A549 (cell line): ENCODE measurements around the gene SLCO3A1. TPM values are rescaled to one million over a fixed set of nuclear protein-coding genes. Genes with fewer than 3 reads are reported as not detected.

Source experiments
- ATAC-seq, 2 experiments: fragments of 200-7000 bp in 1 of 2; fragments of >200 bp in 1 of 2; cut with Nextera tagmentation in 1 of 2; cut with Tn5 transposase in 1 of 2; 3 replicates each; pipeline versions ENCODE4 v1.8.0 to v1.9.1; 2018 to 2020; ENCODE audit warnings: mild to moderate bottlenecking in 1 of 2, moderate library complexity in 1 of 2
- CTCF ChIA-PET: fragments of 300-600 bp; sonication (Branson Sonifier 250); formaldehyde crosslinking; extraction: SDS; loops from one replicate; lab custom pipeline; 2021; ENCODE audit warnings: antibody characterized with exemption, inconsistent platforms; lab: Yijun Ruan, JAX
- POLR2A ChIA-PET: fragments of 350-600 bp; formaldehyde crosslinking; extraction: SDS; loops from one replicate; lab custom pipeline; 2021; ENCODE audit warnings: antibody characterized with exemption, inconsistent platforms; lab: Yijun Ruan, JAX
- DNase-seq, 2 experiments: peaks; one replicate each; pipeline versions ENCODE4 v3.0.0 to v3.0.0-alpha.2; 2011 to 2016; ENCODE audit warnings: low read depth in 1 of 2, low spot score in 1 of 2
- FAIRE-seq: peaks from 2 replicates; lab custom pipeline; 2011; peaks lifted over from hg19 to GRCh38; lab: Jason Lieb, UNC
- H3K27ac ChIP-seq, 2 experiments: fragments of >200 bp; sonication (Bioruptor Twin); formaldehyde crosslinking; 3 replicates each; pipeline ENCODE4 v1.5.1; 2016 to 2017
- H3K4me1 ChIP-seq: fragments of >200 bp; sonication (Bioruptor Twin); formaldehyde crosslinking; 3 replicates; pipeline ENCODE4 v1.6.1; 2016
- H3K4me2 ChIP-seq: fragments of >200 bp; sonication (Bioruptor Twin); formaldehyde crosslinking; 3 replicates; pipeline ENCODE4 v1.6.1; 2016
- H3K4me3 ChIP-seq: fragments of >200 bp; sonication (Bioruptor Twin); formaldehyde crosslinking; 3 replicates; pipeline ENCODE4 v1.5.1; 2016
- H3K9me3 ChIP-seq: fragments of >200 bp; sonication (Bioruptor Twin); formaldehyde crosslinking; 3 replicates; pipeline ENCODE4 v1.6.1; 2016
- CHD2 ChIP-seq: fragments of 150-350 bp; IDR thresholded peaks from 2 replicates; pipeline ENCODE4 v1.6.1; 2014; ENCODE audit warnings: low read length; ENCODE audit not compliant: partially characterized antibody
- EHMT2 ChIP-seq: fragments of 200-600 bp; sonication (generic); IDR thresholded peaks from 2 replicates; pipeline ENCODE4 v1.6.1; 2016; ENCODE audit warnings: antibody characterized with exemption, low read depth, mild to moderate bottlenecking, moderate library complexity
- EP300 ChIP-seq, 2 experiments: fragments of >200 bp; sonication (Bioruptor Twin); formaldehyde crosslinking; IDR thresholded peaks; 2 replicates in 1 of 2; 3 replicates in 1 of 2; pipeline ENCODE4 v1.6.1; 2016 to 2017
- ESRRA ChIP-seq: fragments of 150-350 bp; IDR thresholded peaks from 2 replicates; pipeline ENCODE4 v1.6.1; 2014; ENCODE audit warnings: mild to moderate bottlenecking, low read length, borderline replicate concordance
- FOXS1 ChIP-seq: fragments of 250-450 bp; sonication (Bioruptor Pico); IDR thresholded peaks from 2 replicates; pipeline ENCODE4 v1.5.0; 2020; ENCODE audit warnings: mild to moderate bottlenecking, moderate library complexity
- HOXA7 ChIP-seq: fragments of 250-450 bp; sonication (Bioruptor Pico); IDR thresholded peaks from 2 replicates; pipeline ENCODE4 v1.5.0; 2020; ENCODE audit warnings: mild to moderate bottlenecking, moderate library complexity
- HOXB13 ChIP-seq: fragments of 250-450 bp; sonication (Bioruptor Pico); IDR thresholded peaks from 2 replicates; pipeline ENCODE4 v1.5.0; 2020; ENCODE audit warnings: low read depth, mild to moderate bottlenecking, moderate library complexity
- JUN ChIP-seq, 2 experiments: fragments of >200 bp; sonication (Bioruptor Twin); formaldehyde crosslinking; IDR thresholded peaks; 2 replicates in 1 of 2; 3 replicates in 1 of 2; pipeline ENCODE4 v1.6.1; 2016 to 2017
- KDM1A ChIP-seq: fragments of 200-600 bp; sonication (generic); IDR thresholded peaks from 2 replicates; pipeline ENCODE4 v1.6.1; 2016; ENCODE audit warnings: low read depth, mild to moderate bottlenecking
- KDM5A ChIP-seq: fragments of 200-600 bp; sonication (generic); IDR thresholded peaks from 2 replicates; pipeline ENCODE4 v1.6.1; 2016; ENCODE audit warnings: antibody characterized with exemption, mild to moderate bottlenecking
- MAFK ChIP-seq: fragments of 450-650 bp; IDR thresholded peaks from 2 replicates; pipeline ENCODE4 v1.6.1; 2014; ENCODE audit not compliant: partially characterized antibody
- MYC ChIP-seq: IDR thresholded peaks from 2 replicates; pipeline ENCODE4 v1.6.1; 2012; ENCODE audit warnings: mild to moderate bottlenecking, inconsistent platforms, low read length, improper control_type of control experiment, borderline replicate concordance
- NFE2L2 ChIP-seq: fragments of 150-350 bp; conservative IDR thresholded peaks from 2 replicates; pipeline ENCODE4 v1.6.1; 2014; ENCODE audit warnings: low read length
- NPAS2 ChIP-seq: fragments of 250-450 bp; sonication (Bioruptor Pico); IDR thresholded peaks from 2 replicates; pipeline ENCODE4 v1.8.0; 2022; ENCODE audit warnings: mild to moderate bottlenecking, moderate library complexity, borderline replicate concordance
- NR3C1 ChIP-seq: fragments of >200 bp; sonication (Bioruptor Twin); formaldehyde crosslinking; IDR thresholded peaks from 3 replicates; pipeline ENCODE4 v1.6.1; 2017
- POLR2A ChIP-seq: IDR thresholded peaks from 2 replicates; pipeline ENCODE4 v1.6.1; 2012; ENCODE audit warnings: mild to moderate bottlenecking, low read length
- POLR2AphosphoS2 ChIP-seq: conservative IDR thresholded peaks from 2 replicates; pipeline ENCODE4 v1.6.1; 2012; ENCODE audit warnings: low read length, improper control_type of control experiment, inconsistent platforms
- RAD21 ChIP-seq, 2 experiments: fragments of >200 bp in 1 of 2; sonication (Bioruptor Twin) in 1 of 2; formaldehyde crosslinking in 1 of 2; IDR thresholded peaks in 1 of 2; conservative IDR thresholded peaks in 1 of 2; 2 replicates in 1 of 2; 3 replicates in 1 of 2; pipeline ENCODE4 v1.6.1; 2012 to 2018; ENCODE audit warnings: inconsistent platforms in 1 of 2
- RARB ChIP-seq: fragments of 250-450 bp; sonication (Bioruptor Pico); IDR thresholded peaks from 2 replicates; pipeline ENCODE4 v1.8.0; 2021; ENCODE audit warnings: mild to moderate bottlenecking, moderate library complexity
- RCOR1 ChIP-seq: fragments of 150-350 bp; IDR thresholded peaks from 2 replicates; pipeline ENCODE4 v1.6.1; 2014; ENCODE audit warnings: antibody characterized with exemption, low read length, low read depth
- ZC3H11A ChIP-seq: fragments of 450-650 bp; IDR thresholded peaks from 2 replicates; pipeline ENCODE4 v1.6.1; 2014; ENCODE audit warnings: antibody characterized with exemption, mild to moderate bottlenecking
- ZNF302 ChIP-seq: fragments of 250-450 bp; sonication (Bioruptor Pico); IDR thresholded peaks from 2 replicates; pipeline ENCODE4 v1.9.0; 2021; ENCODE audit warnings: inconsistent platforms, mild to moderate bottlenecking, moderate library complexity
- ZSCAN20 ChIP-seq: fragments of 250-450 bp; sonication (Bioruptor Pico); IDR thresholded peaks from 2 replicates; pipeline ENCODE4 v1.8.0; 2022; ENCODE audit warnings: mild to moderate bottlenecking, moderate library complexity
- WGBS: methylation state at CpG from one replicate; pipeline ENCODE4 v1.1.6; 2017; ENCODE audit errors: missing lambda C conversion rate; 5-methylcytosine and 5-hydroxymethylcytosine counted together
- polyA plus RNA-seq, 4 experiments: library from polyadenylated mRNA; depleted of rRNA in 3 of 4; stranded (reverse); fragments of >200 nt; fragmentation: RNase III in 1 of 4; extraction: RNeasy Plus Mini Kit Qiagen cat#74134 plus additional on column Dnase treatment in 1 of 4; gene quantifications; 2 replicates in 3 of 4; 3 replicates in 1 of 4; pipeline ENCODE4 v1.2.3, GENCODE V29; 2011 to 2017
- TF ChIP-seq, protein P1 (sequence below): fragments of >200 bp; sonication (Bioruptor Twin); formaldehyde crosslinking; IDR thresholded peaks from 2 replicates; pipeline ENCODE4 v1.6.1; 2016
- TF ChIP-seq, protein P2 (sequence below): IDR thresholded peaks from 2 replicates; pipeline ENCODE4 v1.6.1; 2012
- TF ChIP-seq, protein P3 (sequence below): fragments of 250-450 bp; sonication (Bioruptor Pico); IDR thresholded peaks from 2 replicates; pipeline ENCODE4 v1.5.0; 2020; ENCODE audit warnings: low read depth, mild to moderate bottlenecking, moderate library complexity
- TF ChIP-seq, protein P4 (sequence below): fragments of >200 bp; sonication (Bioruptor Twin); formaldehyde crosslinking; IDR thresholded peaks from 3 replicates; pipeline ENCODE4 v1.6.1; 2016
- TF ChIP-seq, protein P5 (sequence below): IDR thresholded peaks from 2 replicates; pipeline ENCODE4 v1.6.1; 2012; ENCODE audit warnings: low read depth, borderline replicate concordance

SLCO3A1 gene
- polyA plus RNA-seq, 2 of the 4 experiments (the other 2 are of a cell fraction): 16.8 to 17.0 TPM

DNA sequence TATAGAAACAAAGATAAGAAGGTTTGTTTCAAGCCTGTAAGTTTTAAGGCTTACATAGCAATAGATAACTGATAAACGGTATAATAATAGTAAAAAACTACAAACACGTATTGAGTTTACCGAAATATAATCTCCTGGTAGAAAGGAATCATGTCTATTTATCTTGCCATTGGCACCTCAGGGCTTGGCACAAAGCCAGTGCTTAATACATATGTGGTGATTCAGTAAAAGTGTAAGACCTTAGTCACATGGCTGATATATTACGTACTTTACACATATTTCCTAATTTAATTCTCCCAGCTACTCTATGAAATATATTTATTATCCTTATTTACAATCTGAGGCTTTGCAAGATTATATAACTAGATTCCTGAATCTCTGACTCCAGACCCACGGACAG, 32.0 kb upstream of the SLCO3A1 start:
- TF ChIP-seq NR3C1: no peak
- TF ChIP-seq KDM5A: no peak
- TF ChIP-seq ZSCAN20: no peak
- no peak for TF ChIP-seq NPAS2 (CRISPR knock-in tag)
- no peak for TF ChIP-seq MAFK
- no peak for TF ChIP-seq FOXS1
- no peak for TF ChIP-seq HOXB13
- TF ChIP-seq KDM1A: no peak
- TF ChIP-seq HOXA7 (CRISPR knock-in tag): no peak
- no peak for TF ChIP-seq ZNF302 (CRISPR knock-in tag)
- no peak for TF ChIP-seq POLR2A
- no peak for TF ChIP-seq NFE2L2
- no peak for TF ChIP-seq MYC
- TF ChIP-seq RARB (CRISPR knock-in tag): no peak
- TF ChIP-seq, protein P1, sequence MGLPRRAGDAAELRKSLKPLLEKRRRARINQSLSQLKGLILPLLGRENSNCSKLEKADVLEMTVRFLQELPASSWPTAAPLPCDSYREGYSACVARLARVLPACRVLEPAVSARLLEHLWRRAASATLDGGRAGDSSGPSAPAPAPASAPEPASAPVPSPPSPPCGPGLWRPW: no peak
- no peak for TF ChIP-seq CHD2
- TF ChIP-seq, protein P2, sequence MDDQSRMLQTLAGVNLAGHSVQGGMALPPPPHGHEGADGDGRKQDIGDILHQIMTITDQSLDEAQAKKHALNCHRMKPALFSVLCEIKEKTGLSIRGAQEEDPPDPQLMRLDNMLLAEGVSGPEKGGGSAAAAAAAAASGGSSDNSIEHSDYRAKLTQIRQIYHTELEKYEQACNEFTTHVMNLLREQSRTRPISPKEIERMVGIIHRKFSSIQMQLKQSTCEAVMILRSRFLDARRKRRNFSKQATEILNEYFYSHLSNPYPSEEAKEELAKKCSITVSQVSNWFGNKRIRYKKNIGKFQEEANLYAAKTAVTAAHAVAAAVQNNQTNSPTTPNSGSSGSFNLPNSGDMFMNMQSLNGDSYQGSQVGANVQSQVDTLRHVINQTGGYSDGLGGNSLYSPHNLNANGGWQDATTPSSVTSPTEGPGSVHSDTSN: no peak
- no peak for TF ChIP-seq RAD21 (conservative IDR thresholded peaks at IDR 0.05 in 1 of 2, IDR thresholded peaks at IDR 0.05 in 1 of 2)
- no peak for TF ChIP-seq POLR2AphosphoS2
- ChIA-PET CTCF (interaction anchor here (1.0 to 2.2 kb wide), 5 partner anchors 13 to 256 kb away, joined by 3 to 5 read pairs (median 5); partner anchors contain the start of gene SLCO3A1), POLR2A (no interaction called here)
- H3K4me2 ChIP-seq: no peak overlapping the region
- no peak for DNase-seq
- H3K4me3 ChIP-seq: no peak overlapping the region
- 11% methylated on average over 5 of the region's 5 CpGs for WGBS
- no peak for ATAC-seq
- no peaks in the 10 kb centered on the region for H3K9me3 ChIP-seq
- no peak overlapping the region for H3K27ac ChIP-seq
- FAIRE-seq: no peak
- H3K4me1 ChIP-seq: no peaks in the 10 kb centered on the region

DNA sequence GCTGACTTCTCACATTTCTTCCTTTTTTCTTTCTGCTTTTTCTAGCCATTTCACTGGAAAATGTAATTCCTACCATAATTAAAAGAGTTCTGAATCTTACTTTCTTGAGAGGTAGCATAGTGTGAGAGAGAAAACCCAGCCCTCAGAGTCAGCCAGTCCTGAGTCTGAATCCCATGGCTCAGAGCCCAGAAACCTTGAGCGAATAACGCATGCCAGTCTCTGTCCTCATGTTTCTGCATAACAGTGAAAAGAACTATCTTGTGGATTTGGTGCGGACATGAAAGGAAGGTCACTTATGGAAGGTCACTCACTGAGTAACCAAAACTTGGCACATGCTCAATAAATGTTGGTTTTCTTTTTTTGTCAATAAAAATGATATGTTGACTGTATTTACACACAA, 29.3 kb upstream of the SLCO3A1 start:
- TF ChIP-seq, protein P1: no peak
- no peak for TF ChIP-seq ESRRA
- no peak for ATAC-seq
- Histone ChIP-seq H3K9me3 (no peaks in the 10 kb centered on the region), H3K4me2 (no peak overlapping the region), H3K4me1 (no peaks in the 10 kb centered on the region), H3K27ac (no peak overlapping the region), H3K4me3 (no peak overlapping the region)
- DNase-seq: no peak
- 74% methylated on average over 3 of the region's 3 CpGs for WGBS
- POLR2A ChIA-PET: no interaction called here
- FAIRE-seq: no peak
- CTCF ChIA-PET: interaction anchor here (1.2 to 1.5 kb wide), 2 partner anchors 28 to 30 kb away, joined by 3 to 6 read pairs; partner anchors contain the start of gene SLCO3A1

DNA sequence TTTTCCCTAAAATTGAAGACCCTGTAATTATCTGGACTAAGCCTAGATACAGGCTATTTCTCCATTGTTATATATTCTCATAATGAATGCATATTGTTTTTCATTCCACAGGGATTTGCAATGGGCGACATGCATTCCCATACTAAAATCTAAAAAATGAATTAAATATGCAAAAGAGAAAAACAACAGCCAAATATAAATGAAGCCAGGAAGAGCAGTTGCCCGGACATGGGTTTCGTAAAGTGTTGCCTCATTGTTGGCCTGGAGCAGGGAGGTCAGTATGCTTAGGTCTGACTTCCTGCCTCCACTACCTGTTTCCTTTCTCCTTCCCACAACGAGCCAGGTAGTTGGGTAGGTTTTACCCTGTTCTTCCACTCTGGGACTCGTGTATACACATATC, 27.1 kb upstream of the SLCO3A1 start:
- DNase-seq (no peak), ATAC-seq (no peak), FAIRE-seq (no peak)
- Histone ChIP-seq H3K4me2 (no peak overlapping the region), H3K9me3 (no peaks in the 10 kb centered on the region), H3K4me3 (no peak overlapping the region), H3K27ac (no peak overlapping the region), H3K4me1 (no peaks in the 10 kb centered on the region)
- CTCF ChIA-PET: no interaction called here
- POLR2A ChIA-PET: no interaction called here
- WGBS: 40% methylated on average over 5 of the region's 5 CpGs
- TF ChIP-seq ZC3H11A: no peak
- no peak for TF ChIP-seq EHMT2
- no peak for TF ChIP-seq NFE2L2
- no peak for TF ChIP-seq POLR2AphosphoS2
- TF ChIP-seq, protein P3, sequence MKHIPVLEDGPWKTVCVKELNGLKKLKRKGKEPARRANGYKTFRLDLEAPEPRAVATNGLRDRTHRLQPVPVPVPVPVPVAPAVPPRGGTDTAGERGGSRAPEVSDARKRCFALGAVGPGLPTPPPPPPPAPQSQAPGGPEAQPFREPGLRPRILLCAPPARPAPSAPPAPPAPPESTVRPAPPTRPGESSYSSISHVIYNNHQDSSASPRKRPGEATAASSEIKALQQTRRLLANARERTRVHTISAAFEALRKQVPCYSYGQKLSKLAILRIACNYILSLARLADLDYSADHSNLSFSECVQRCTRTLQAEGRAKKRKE (CRISPR knock-in tag): no peak
- no peak for TF ChIP-seq EP300 (IDR thresholded peaks at IDR 0.05)
- no peak for TF ChIP-seq FOXS1
- TF ChIP-seq HOXB13: no peak
- TF ChIP-seq, protein P4, sequence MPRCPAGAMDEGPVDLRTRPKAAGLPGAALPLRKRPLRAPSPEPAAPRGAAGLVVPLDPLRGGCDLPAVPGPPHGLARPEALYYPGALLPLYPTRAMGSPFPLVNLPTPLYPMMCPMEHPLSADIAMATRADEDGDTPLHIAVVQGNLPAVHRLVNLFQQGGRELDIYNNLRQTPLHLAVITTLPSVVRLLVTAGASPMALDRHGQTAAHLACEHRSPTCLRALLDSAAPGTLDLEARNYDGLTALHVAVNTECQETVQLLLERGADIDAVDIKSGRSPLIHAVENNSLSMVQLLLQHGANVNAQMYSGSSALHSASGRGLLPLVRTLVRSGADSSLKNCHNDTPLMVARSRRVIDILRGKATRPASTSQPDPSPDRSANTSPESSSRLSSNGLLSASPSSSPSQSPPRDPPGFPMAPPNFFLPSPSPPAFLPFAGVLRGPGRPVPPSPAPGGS: no peak
- TF ChIP-seq, protein P5, sequence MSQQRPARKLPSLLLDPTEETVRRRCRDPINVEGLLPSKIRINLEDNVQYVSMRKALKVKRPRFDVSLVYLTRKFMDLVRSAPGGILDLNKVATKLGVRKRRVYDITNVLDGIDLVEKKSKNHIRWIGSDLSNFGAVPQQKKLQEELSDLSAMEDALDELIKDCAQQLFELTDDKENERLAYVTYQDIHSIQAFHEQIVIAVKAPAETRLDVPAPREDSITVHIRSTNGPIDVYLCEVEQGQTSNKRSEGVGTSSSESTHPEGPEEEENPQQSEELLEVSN: no peak
- TF ChIP-seq, protein P1: no peak
- no peak for TF ChIP-seq KDM5A
- no peak for TF ChIP-seq JUN (IDR thresholded peaks at IDR 0.05)
- TF ChIP-seq RCOR1: no peak
